Measurements from ENCODE around the gene KIF16B. TPM values are rescaled to one million over a fixed set of nuclear protein-coding genes. Genes with fewer than 3 reads are reported as not detected.

The KIF16B gene
- total and polyA plus RNA-seq, 4 donors = 5.1 to 19.7 (median 8.4) TPM

- H3K4me3 ChIP-seq (ENCODE audit: low read depth in 1 of 3, low read length in 3 of 3) = no peak overlapping the region
- no peaks in the 10 kb centered on the region for H3K4me1 ChIP-seq (ENCODE audit: control insufficient read depth in 4 of 4, insufficient read depth in 4 of 4, low read length in 3 of 4)
- H3K9me3 ChIP-seq (ENCODE audit: control insufficient read depth in 4 of 4, low read length in 3 of 4) = no peaks in the 10 kb centered on the region
- H3K36me3 ChIP-seq (ENCODE audit: control insufficient read depth in 4 of 4, insufficient read depth in 3 of 4, low read depth in 1 of 4, low read length in 3 of 4) = no peaks in the 10 kb centered on the region
- H3K9ac ChIP-seq (ENCODE audit: low read depth in 1 of 2, low read length in 2 of 2) = no peak overlapping the region
- DNase-seq (ENCODE audit: low spot score) = no peak
- TF ChIP-seq CTCF (IDR thresholded peaks at IDR 0.05; ENCODE audit: low read depth, low read length, missing input control) = no peak
- TF ChIP-seq HNF4A (conservative IDR thresholded peaks at IDR 0.05) = no peak
- TF ChIP-seq RXRA (IDR thresholded peaks at IDR 0.05) = no peak
- no peak overlapping the region for H3K27ac ChIP-seq (ENCODE audit: low read depth in 1 of 2, low read length in 2 of 2)
- H3K27me3 ChIP-seq (ENCODE audit: control insufficient read depth in 4 of 4, insufficient read depth in 4 of 4, low read length in 3 of 4) = no peaks in the 10 kb centered on the region
- WGBS = 96% methylated on average over 8 of the region's 8 CpGs
Observed at GRCh38 chr20:16392346-16392745, 180.9 kb downstream of the KIF16B start.

- 88% methylated on average over 4 of the region's 4 CpGs for WGBS
- Histone ChIP-seq H3K27me3 (ENCODE audit: control insufficient read depth in 4 of 4, insufficient read depth in 4 of 4, low read length in 3 of 4) (no peaks in the 10 kb centered on the region), H3K4me3 (ENCODE audit: low read depth in 1 of 3, low read length in 3 of 3) (no peak overlapping the region), H3K4me1 (ENCODE audit: control insufficient read depth in 4 of 4, insufficient read depth in 4 of 4, low read length in 3 of 4) (no peaks in the 10 kb centered on the region), H3K9me3 (ENCODE audit: control insufficient read depth in 4 of 4, low read length in 3 of 4) (no peaks in the 10 kb centered on the region), H3K36me3 (ENCODE audit: control insufficient read depth in 4 of 4, insufficient read depth in 3 of 4, low read depth in 1 of 4, low read length in 3 of 4) (no peaks in the 10 kb centered on the region), H3K9ac (ENCODE audit: low read depth in 1 of 2, low read length in 2 of 2) (no peak overlapping the region), H3K27ac (ENCODE audit: low read depth in 1 of 2, low read length in 2 of 2) (no peak overlapping the region)
- TF ChIP-seq SP1 (IDR thresholded peaks at IDR 0.05) = no peak
- TF ChIP-seq HNF4A (conservative IDR thresholded peaks at IDR 0.05) = no peak
- TF ChIP-seq HNF4G (IDR thresholded peaks at IDR 0.05) = no peak
- TF ChIP-seq EGR1 (IDR thresholded peaks at IDR 0.05; ENCODE audit: low read depth in 2 of 2) = no peak
- TF ChIP-seq TAF1 (conservative IDR thresholded peaks at IDR 0.05) = no peak
- TF ChIP-seq ZBTB33 (IDR thresholded peaks at IDR 0.05) = no peak
- TF ChIP-seq GABPA (IDR thresholded peaks at IDR 0.05 in 1 of 2, conservative IDR thresholded peaks at IDR 0.05 in 1 of 2) = no peak
- no peak for TF ChIP-seq RAD21 (IDR thresholded peaks at IDR 0.05)
- TF ChIP-seq JUND (IDR thresholded peaks at IDR 0.05) = no peak
- no peak for TF ChIP-seq CTCF (IDR thresholded peaks at IDR 0.05; ENCODE audit: low read depth, low read length, missing input control)
- no peak for TF ChIP-seq MAX (IDR thresholded peaks at IDR 0.05)
- no peak for TF ChIP-seq RXRA (IDR thresholded peaks at IDR 0.05)
- TF ChIP-seq ATF3 (IDR thresholded peaks at IDR 0.05) = no peak
- no peak for TF ChIP-seq NR2F2 (IDR thresholded peaks at IDR 0.05)
- TF ChIP-seq FOXA1 (IDR thresholded peaks at IDR 0.05) = no peak
- TF ChIP-seq REST (IDR thresholded peaks at IDR 0.05) = no peak
- TF ChIP-seq YY1 (IDR thresholded peaks at IDR 0.05) = no peak
- DNase-seq (ENCODE audit: low spot score) = no peak
Observed at GRCh38 chr20:16390991-16391390, 182.3 kb downstream of the KIF16B start.

Data from liver (tissue), 9 donors.